Coronary artery (tissue), 2 donors: Measurements from ENCODE around the gene WWC2.

ENCODE experiments used
- DNase-seq: peaks from one replicate; pipeline ENCODE4 v3.0.0-alpha.2; 2017; ENCODE audit warnings: low spot score
- H3K27ac ChIP-seq, 2 donors: fragments of 200-600 bp; sonication (generic); one replicate each; pipeline ENCODE4 v1.5.1; 2016 to 2019
- H3K4me3 ChIP-seq: fragments of 200-600 bp; sonication (generic); 2 replicates; pipeline ENCODE4 v1.5.1; 2016; ENCODE audit warnings: mild to moderate bottlenecking, moderate library complexity
- CTCF ChIP-seq: fragments of 200-600 bp; sonication (generic); IDR thresholded peaks from one replicate; pipeline ENCODE4 v1.5.1; 2019; ENCODE audit warnings: antibody characterized with exemption

WWC2 gene

GRCh38 chr4:183130328-183131155 lies 31.5 kb downstream of the WWC2 start:
- H3K4me3 ChIP-seq = no peak overlapping the region
- no peak for DNase-seq
- TF ChIP-seq CTCF = no peak
- no peak overlapping the region for H3K27ac ChIP-seq

GRCh38 chr4:183132081-183132480 lies 33.0 kb downstream of the WWC2 start:
- TF ChIP-seq CTCF = no peak
- DNase-seq = no peak
- Histone ChIP-seq H3K4me3 (no peak overlapping the region), H3K27ac (no peak overlapping the region)

- Histone ChIP-seq H3K27ac (no peak overlapping the region), H3K4me3 (no peak overlapping the region)
- no peak for TF ChIP-seq CTCF
- DNase-seq = no peak
These were observed 33.8 kb downstream of the WWC2 start for GRCh38 chr4:183132865-183133264.

- no peak for DNase-seq
- no peak overlapping the region for H3K27ac ChIP-seq
- TF ChIP-seq CTCF = no peak
- H3K4me3 ChIP-seq = no peak overlapping the region
These were observed 37.8 kb downstream of the WWC2 start for GRCh38 chr4:183136855-183137254.

GRCh38 chr4:183139058-183139750 lies 40.1 kb downstream of the WWC2 start:
- TF ChIP-seq CTCF = no peak
- Histone ChIP-seq H3K4me3 (no peak overlapping the region), H3K27ac (no peak overlapping the region)
- DNase-seq = no peak

- no peak for DNase-seq
- no peak for TF ChIP-seq CTCF
- H3K4me3 ChIP-seq = no peak overlapping the region
- no peak overlapping the region for H3K27ac ChIP-seq
These were observed 41.0 kb downstream of the WWC2 start for GRCh38 chr4:183139972-183140570.
